GM10266 (cell line): ENCODE data around the gene RBBP4.
A peak's percentile ranks its signal among the peaks of the same experiment; 100 is the strongest.
"Not testable (repeated sequence)": the region's sequence is repeated elsewhere in the genome, so short reads cannot be mapped to it uniquely, and the experiment has no call there.

Experiments used
- DNase-seq: peaks from one replicate; pipeline ENCODE4 v3.0.0; 2012; ENCODE audit errors: extremely low spot score
- CTCF ChIP-seq: IDR thresholded peaks from 2 replicates; pipeline ENCODE4 v1.5.1; 2012; ENCODE audit warnings: mild to moderate bottlenecking, low read depth; ENCODE audit not compliant: control insufficient read depth, insufficient read depth; ENCODE audit errors: missing control alignments

Gene RBBP4

GRCh38 chr1:32627596-32628162 is 23.3 kb upstream of the RBBP4 start:
- TF ChIP-seq CTCF: no peak
- peak; percentile 48 for DNase-seq

- DNase-seq: not testable (repeated sequence)
Measured at GRCh38 chr1:32630173-32630572, 20.8 kb upstream of the RBBP4 start.

GRCh38 chr1:32632829-32633228 is 18.2 kb upstream of the RBBP4 start:
- no peak for TF ChIP-seq CTCF
- no peak for DNase-seq

- no peak for DNase-seq
- TF ChIP-seq CTCF: no peak
Measured at GRCh38 chr1:32635508-32636277, 15.3 kb upstream of the RBBP4 start.

GRCh38 chr1:32636914-32637645 is 13.9 kb upstream of the RBBP4 start:
- TF ChIP-seq CTCF: no peak
- DNase-seq: no peak

- TF ChIP-seq CTCF: no peak
- no peak for DNase-seq
Measured at GRCh38 chr1:32639489-32640075, 11.4 kb upstream of the RBBP4 start.

GRCh38 chr1:32642292-32642827 is 8.6 kb upstream of the RBBP4 start:
- DNase-seq: not testable (repeated sequence)

GRCh38 chr1:32644426-32644825 is 6.6 kb upstream of the RBBP4 start:
- no peak for TF ChIP-seq CTCF
- no peak for DNase-seq
